ENCODE data around the gene RSPH1. TPM values are rescaled to one million over a fixed set of nuclear protein-coding genes. Genes with fewer than 3 reads are reported as not detected.

RSPH1 gene
- 1 to 10 TPM in 1 of 3 donors, under 1 TPM in 2; 0.13 to 1.6 (median 0.34) TPM for polyA plus RNA-seq

- H3K27ac ChIP-seq (ENCODE audit: low read depth, low read length), result no peak within 1 kb of the TSS
- 0 to 1% (median 1%) methylated on average over 47 to 58 of the region's 58 CpGs for WGBS, 3 donors
Observed at GRCh38 chr21:42496120-42496838, at the start of gene RSPH1. TSS of gene RSPH1 (minus strand) at chr21:42496224. CDS start at chr21:42496186, 38 bp downstream.

DNA sequence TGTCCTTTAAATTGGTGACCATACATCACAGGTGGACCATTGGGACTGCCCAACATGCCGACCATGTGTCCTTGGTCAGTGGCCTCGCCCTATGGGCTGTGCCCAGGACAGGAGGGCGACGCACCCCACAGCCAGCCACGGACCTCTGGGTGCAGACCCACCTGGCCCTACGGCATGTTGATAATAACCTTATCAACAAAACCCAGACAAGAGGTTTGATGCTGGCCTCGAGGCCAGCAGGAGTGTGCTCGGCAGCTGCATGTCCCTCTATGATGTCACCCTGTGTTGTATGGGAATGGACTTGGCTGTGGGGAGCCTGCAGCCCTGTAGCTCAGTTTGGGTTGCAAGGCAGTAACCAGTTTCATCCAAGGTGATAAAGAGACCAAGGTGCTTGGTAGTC lies 49.7 kb upstream of the RSPH1 start:
- no peak overlapping the region for H3K27ac ChIP-seq (ENCODE audit: low read depth, low read length)
- 87 to 92% (median 90%) methylated on average over 8 of the region's 8 CpGs for WGBS, 3 donors

DNA sequence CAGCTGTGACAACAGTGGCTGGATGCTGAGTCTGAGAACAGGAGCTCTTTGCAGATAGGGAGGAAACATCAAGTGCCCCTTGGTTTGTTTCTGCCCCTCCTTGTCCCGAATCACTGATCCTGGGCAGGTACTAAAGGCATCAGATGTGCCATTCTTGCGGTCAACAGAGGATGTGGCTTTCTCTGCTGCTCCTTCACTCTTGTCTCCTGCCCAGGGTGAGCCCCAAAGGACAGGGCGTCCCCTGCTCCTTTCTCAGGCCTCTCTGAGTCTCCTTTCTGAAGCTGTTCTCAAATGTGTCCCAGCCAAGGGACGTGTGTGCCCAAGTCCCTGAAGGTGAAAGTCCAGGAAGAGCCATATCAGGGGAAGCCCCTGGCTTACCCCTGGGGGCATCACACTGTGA lies 49.3 kb upstream of the RSPH1 start:
- H3K27ac ChIP-seq (ENCODE audit: low read depth, low read length), result no peak overlapping the region
- 84 to 97% (median 95%) methylated on average over 4 of the region's 4 CpGs for whole genome bisulfite sequencing, 3 donors

DNA sequence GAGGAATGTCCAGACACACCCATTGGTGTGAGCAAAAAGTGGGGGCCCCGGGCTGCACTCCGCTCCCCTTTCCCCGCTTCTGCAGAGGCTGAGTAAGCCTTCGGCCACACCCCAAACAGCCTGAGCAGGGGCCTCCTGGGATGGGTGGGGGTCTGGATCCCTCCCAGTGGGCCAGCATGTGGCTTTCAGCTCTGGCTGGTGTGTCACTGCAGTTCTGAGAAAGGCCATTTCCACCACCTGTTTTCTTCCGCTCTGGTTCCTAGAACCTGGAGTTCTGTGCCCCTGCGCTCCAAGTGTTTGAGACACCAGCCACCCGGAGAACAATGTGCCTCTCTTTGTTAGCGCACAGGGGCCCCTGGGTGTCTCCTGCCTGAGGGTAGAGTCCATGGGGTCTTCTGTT lies 48.5 kb upstream of the RSPH1 start:
- H3K27ac ChIP-seq (ENCODE audit: low read depth, low read length), result no peak overlapping the region
- WGBS, 3 donors, result 87 to 92% (median 88%) methylated on average over 8 of the region's 8 CpGs

- no peak overlapping the region for H3K27ac ChIP-seq (ENCODE audit: low read depth, low read length)
- 89 to 91% (median 91%) methylated on average over 25 of the region's 25 CpGs for WGBS, 3 donors
Observed at GRCh38 chr21:42543106-42543847, 47.3 kb upstream of the RSPH1 start.

- 86 to 90% (median 89%) methylated on average over 10 of the region's 10 CpGs for WGBS, 3 donors
- no peak overlapping the region for H3K27ac ChIP-seq (ENCODE audit: low read depth, low read length)
Observed at GRCh38 chr21:42542596-42542995, 46.6 kb upstream of the RSPH1 start.

GRCh38 chr21:42542196-42542595 lies 46.2 kb upstream of the RSPH1 start:
- 91 to 94% (median 93%) methylated on average over 8 of the region's 8 CpGs for WGBS, 3 donors
- H3K27ac ChIP-seq (ENCODE audit: low read depth, low read length), result no peak overlapping the region

DNA sequence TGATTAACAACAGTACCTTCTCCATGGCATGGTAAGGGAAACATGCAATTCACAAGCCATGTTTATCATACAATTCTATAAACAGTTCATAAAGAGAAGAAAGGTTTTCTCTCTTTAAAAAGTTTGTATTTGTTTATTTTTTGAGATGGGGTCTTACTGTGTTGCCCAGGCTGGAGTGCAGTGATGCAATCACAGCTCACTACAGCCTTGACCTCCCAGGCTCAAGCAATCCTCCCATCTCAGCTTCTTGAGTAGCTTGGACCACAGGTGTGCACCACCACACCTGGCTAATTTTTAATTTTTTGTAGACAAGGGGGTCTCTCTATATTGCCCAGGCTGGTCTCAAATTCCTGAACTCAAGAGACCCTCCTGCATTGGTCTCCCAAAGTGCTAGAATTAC lies 45.6 kb upstream of the RSPH1 start:
- H3K27ac ChIP-seq (ENCODE audit: low read depth, low read length), result no peak overlapping the region

DNA sequence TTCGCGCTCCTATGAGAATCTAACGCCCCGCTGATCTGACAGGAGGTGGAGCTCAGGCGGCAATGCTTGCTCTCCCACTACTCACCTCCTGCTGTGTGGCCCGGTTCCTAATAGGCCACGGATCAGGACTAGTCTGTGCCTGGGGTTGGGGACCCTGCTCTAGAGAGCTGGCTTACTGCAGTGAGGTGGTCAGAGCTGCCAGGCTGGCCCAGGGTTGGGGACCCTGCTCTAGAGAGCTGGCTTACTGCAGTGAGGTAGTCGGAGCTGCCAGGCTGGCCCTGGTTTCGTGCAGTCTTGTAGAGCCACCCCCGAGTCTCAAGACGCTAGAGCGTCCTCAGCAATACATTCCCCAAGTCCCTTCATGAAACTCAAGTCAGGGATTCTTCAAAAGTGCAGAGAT lies 45.1 kb upstream of the RSPH1 start:
- H3K27ac ChIP-seq (ENCODE audit: low read depth, low read length), result no peak overlapping the region
- WGBS, 3 donors, result 91 to 98% (median 91%) methylated on average over 12 of the region's 12 CpGs

GRCh38 chr21:42540396-42540795 lies 44.4 kb upstream of the RSPH1 start:
- WGBS, 3 donors, result 66 to 93% (median 87%) methylated on average over 8 of the region's 8 CpGs

GRCh38 chr21:42539931-42540343 lies 43.9 kb upstream of the RSPH1 start:
- WGBS, 3 donors, result 84 to 90% (median 86%) methylated on average over 7 of the region's 7 CpGs
- H3K27ac ChIP-seq (ENCODE audit: low read depth, low read length), result no peak overlapping the region

More at GRCh38 chr21:42540396-42540795, 44.4 kb upstream of the RSPH1 start:
- no peak overlapping the region for H3K27ac ChIP-seq (ENCODE audit: low read depth, low read length)

DNA sequence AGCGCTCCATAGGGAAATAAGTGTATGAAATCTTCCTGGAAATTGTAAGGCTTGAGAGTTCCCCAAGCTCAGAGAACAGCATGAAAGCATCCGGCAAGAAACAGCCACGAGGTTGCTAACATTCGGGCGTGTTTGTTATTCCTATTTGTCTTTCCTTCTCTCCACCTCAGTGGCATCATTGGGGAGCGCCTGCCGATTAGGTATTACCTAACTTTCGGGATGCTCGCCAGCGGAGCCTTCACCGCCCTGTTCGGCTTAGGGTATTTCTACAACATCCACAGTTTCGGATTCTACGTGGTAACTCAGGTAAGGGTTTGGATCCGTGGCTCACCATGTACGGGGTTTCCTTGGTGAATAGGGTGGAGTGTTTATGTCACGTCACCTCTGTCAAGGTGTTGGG lies 43.3 kb upstream of the RSPH1 start:
- H3K27ac ChIP-seq (ENCODE audit: low read depth, low read length), result no peak overlapping the region
- 84 to 94% (median 91%) methylated on average over 17 of the region's 17 CpGs for WGBS, 3 donors

DNA sequence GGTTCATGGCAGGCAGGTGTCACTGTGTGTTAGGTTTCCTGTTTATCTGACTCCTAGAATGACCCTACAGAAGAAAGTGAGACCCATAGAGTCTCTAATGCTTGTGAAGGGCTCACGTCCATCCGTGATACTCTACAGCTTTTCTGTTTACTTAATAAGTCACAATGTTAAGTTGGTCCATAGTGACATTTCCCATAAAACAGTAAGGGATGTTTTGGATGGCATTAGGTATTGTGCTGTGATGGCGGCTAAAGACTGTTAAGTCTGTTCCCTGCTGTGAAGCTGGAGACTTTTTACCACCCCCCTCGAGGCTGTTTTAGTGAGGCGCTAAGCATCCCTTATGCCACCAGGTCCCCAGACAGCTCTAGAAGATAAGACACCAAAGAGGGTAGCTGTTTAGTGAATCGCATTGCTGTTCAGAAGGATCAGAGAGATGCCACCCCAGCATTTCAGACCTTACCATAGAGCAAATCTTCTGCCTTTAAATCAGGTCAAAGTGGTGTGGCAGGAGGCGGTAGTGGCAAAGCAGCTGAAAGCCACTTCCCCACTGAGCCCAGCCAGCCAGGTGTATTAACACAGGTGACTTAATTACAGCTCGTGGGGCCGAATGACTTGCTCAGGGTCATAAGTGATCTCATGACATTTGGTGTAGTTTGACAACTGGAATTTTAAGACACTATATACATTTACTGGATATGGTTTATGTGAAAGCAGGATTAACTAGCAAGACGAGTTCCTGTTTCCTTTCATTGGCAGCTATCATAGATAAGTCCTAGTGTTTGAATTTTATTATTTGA lies 42.7 kb upstream of the RSPH1 start:
- WGBS, 3 donors, result 70 to 80% (median 79%) methylated on average over 10 of the region's 10 CpGs
- H3K27ac ChIP-seq (ENCODE audit: low read depth, low read length), result no peak overlapping the region

DNA sequence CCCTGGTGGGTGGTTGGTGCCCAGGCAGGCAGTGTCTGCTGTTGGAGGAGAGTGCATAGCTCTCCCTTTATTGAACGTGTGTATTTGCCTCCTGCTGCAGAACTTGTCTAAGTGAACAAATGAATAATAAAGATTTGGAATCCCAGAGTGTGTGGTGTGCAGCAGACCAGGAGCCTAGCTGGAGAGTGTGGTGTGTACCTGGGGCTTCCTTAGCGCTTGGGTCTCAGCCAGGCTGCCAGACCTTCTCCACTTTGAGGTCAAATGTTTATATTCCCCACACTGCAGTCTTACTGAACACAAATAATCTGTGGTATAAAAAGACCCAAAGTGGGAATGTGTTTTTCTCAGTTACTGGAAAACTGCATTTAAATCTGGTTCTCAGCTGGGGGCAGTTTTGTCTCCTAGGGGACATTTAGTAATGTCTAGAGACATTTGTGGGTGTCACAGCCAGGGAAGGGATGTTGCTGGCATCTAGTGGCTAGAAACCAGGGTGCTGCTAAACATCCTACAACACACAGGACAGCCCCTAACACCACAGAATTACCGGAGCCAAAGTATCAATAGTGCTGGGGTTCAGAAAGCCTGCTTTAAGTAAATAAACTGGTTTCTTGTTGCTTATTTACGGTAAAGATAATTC lies 41.2 kb upstream of the RSPH1 start:
- H3K27ac ChIP-seq (ENCODE audit: low read depth, low read length), result no peak overlapping the region
- WGBS, 3 donors, result 70 to 85% (median 84%) methylated on average over 4 of the region's 4 CpGs

DNA sequence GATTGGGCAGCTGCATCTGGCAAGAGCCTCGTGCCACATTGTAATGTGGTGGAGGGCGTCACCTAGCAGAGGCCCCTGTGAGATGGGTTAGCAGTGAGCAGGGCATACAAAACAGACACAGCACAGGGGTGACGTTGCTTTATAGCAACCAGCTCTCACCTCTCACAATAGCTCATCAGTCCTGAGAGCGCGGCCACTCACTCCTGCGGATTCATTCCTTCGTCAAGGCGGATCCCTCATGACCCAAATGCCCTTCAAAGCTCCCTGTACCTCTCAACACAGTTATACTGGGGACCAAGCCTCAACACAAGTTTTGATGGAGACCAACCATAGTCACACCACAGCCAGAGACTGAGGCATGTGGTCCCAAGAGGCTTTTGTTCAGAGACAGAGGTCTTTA lies 40.6 kb upstream of the RSPH1 start:
- WGBS, 3 donors, result 92 to 97% (median 94%) methylated on average over 8 of the region's 8 CpGs
- H3K27ac ChIP-seq (ENCODE audit: low read depth, low read length), result no peak overlapping the region

GRCh38 chr21:42535602-42536171 lies 39.7 kb upstream of the RSPH1 start:
- WGBS, 3 donors, result 71 to 78% (median 73%) methylated on average over 17 of the region's 17 CpGs
- no peak overlapping the region for H3K27ac ChIP-seq (ENCODE audit: low read depth, low read length)

- 59 to 83% (median 64%) methylated on average over 28 of the region's 28 CpGs for WGBS, 3 donors
Observed at GRCh38 chr21:42534421-42535378, 38.7 kb upstream of the RSPH1 start.

More at GRCh38 chr21:42534421-42535378, 38.7 kb upstream of the RSPH1 start:
- H3K27ac ChIP-seq (ENCODE audit: low read depth, low read length), result no peak overlapping the region
